Liver (tissue), 9 donors: ENCODE data around the gene KRTAP25-1. TPM values are rescaled to one million over a fixed set of nuclear protein-coding genes. Genes with fewer than 3 reads are reported as not detected.

ENCODE experiments used
- DNase-seq: peaks from one replicate; pipeline ENCODE4 v3.0.0-alpha.2; 2017; ENCODE audit warnings: low spot score
- H3K27ac ChIP-seq, 2 donors: one replicate each; pipeline ENCODE4 v1.7.0; 2013; ENCODE audit warnings: inconsistent platforms in 2 of 2, low read length in 2 of 2, control low read depth in 1 of 2, low read depth in 1 of 2, mild to moderate bottlenecking in 1 of 2
- H3K27me3 ChIP-seq, 4 donors: one replicate each; pipeline versions ENCODE4 v1.6.1 to v1.7.0; 2013; ENCODE audit warnings: low read length in 3 of 4, inconsistent platforms in 1 of 4, mild to moderate bottlenecking in 1 of 4, moderate library complexity in 1 of 4; ENCODE audit not compliant: control insufficient read depth in 4 of 4, insufficient read depth in 4 of 4
- H3K36me3 ChIP-seq, 4 donors: one replicate each; pipeline versions ENCODE4 v1.6.1 to v1.7.0; 2013; ENCODE audit warnings: low read length in 3 of 4, mild to moderate bottlenecking in 3 of 4, low read depth in 1 of 4, moderate library complexity in 1 of 4; ENCODE audit not compliant: control insufficient read depth in 4 of 4, insufficient read depth in 3 of 4
- H3K4me1 ChIP-seq, 4 donors: one replicate each; pipeline versions ENCODE4 v1.6.1 to v1.7.0; 2013; ENCODE audit warnings: low read length in 3 of 4, mild to moderate bottlenecking in 3 of 4, moderate library complexity in 1 of 4; ENCODE audit not compliant: control insufficient read depth in 4 of 4, insufficient read depth in 4 of 4
- H3K4me3 ChIP-seq, 3 donors: one replicate each; pipeline versions ENCODE4 v1.6.1 to v1.7.0; 2013; ENCODE audit warnings: low read length in 3 of 3, control low read depth in 1 of 3, low read depth in 1 of 3, mild to moderate bottlenecking in 1 of 3
- H3K9ac ChIP-seq, 2 donors: one replicate each; pipeline ENCODE4 v1.7.0; 2013; ENCODE audit warnings: low read length in 2 of 2, mild to moderate bottlenecking in 2 of 2, moderate library complexity in 2 of 2, control low read depth in 1 of 2, low read depth in 1 of 2
- H3K9me3 ChIP-seq, 4 donors: one replicate each; pipeline versions ENCODE4 v1.6.1 to v1.7.0; 2013; ENCODE audit warnings: low read length in 3 of 4; ENCODE audit not compliant: control insufficient read depth in 4 of 4
- EGR1 ChIP-seq, 2 donors: IDR thresholded peaks; 2 replicates each; pipeline ENCODE4 v1.6.1; 2016 to 2018; ENCODE audit warnings: antibody characterized with exemption in 2 of 2, low read depth in 2 of 2
- FOXA1 ChIP-seq: IDR thresholded peaks from 2 replicates; pipeline ENCODE4 v1.6.1; 2016; ENCODE audit warnings: antibody characterized with exemption
- FOXA2 ChIP-seq: IDR thresholded peaks from 2 replicates; pipeline ENCODE4 v1.6.1; 2016; ENCODE audit warnings: antibody characterized with exemption
- HNF4G ChIP-seq: IDR thresholded peaks from 2 replicates; pipeline ENCODE4 v1.6.1; 2016; ENCODE audit warnings: antibody characterized with exemption
- JUND ChIP-seq, 2 donors: IDR thresholded peaks; 2 replicates each; pipeline ENCODE4 v1.6.1; 2016; ENCODE audit warnings: antibody characterized with exemption in 2 of 2
- NR2F2 ChIP-seq: IDR thresholded peaks from 2 replicates; pipeline ENCODE4 v1.6.1; 2016; ENCODE audit warnings: antibody characterized with exemption
- RAD21 ChIP-seq, 2 donors: IDR thresholded peaks; 2 replicates each; pipeline ENCODE4 v1.6.1; 2016; ENCODE audit warnings: antibody characterized with exemption in 2 of 2, mild to moderate bottlenecking in 2 of 2
- RXRA ChIP-seq, 2 donors: IDR thresholded peaks; 2 replicates each; pipeline ENCODE4 v1.6.1; 2017 to 2018; ENCODE audit warnings: antibody characterized with exemption in 2 of 2, mild to moderate bottlenecking in 1 of 2
- SP1 ChIP-seq: IDR thresholded peaks from 2 replicates; pipeline ENCODE4 v1.6.1; 2018; ENCODE audit warnings: antibody characterized with exemption, mild to moderate bottlenecking
- TAF1 ChIP-seq: conservative IDR thresholded peaks from 2 replicates; pipeline ENCODE4 v1.6.1; 2016; ENCODE audit warnings: antibody characterized with exemption, mild to moderate bottlenecking
- YY1 ChIP-seq: IDR thresholded peaks from 2 replicates; pipeline ENCODE4 v1.6.1; 2016; ENCODE audit warnings: antibody characterized with exemption, mild to moderate bottlenecking
- WGBS: extraction: QIAGEN DNeasy Blood & Tissue Kit; methylation state at CpG from one replicate; pipeline ENCODE4 v1.1.7; 2013; 5-methylcytosine and 5-hydroxymethylcytosine counted together
- polyA plus RNA-seq, 2 donors: library from polyadenylated mRNA; stranded (reverse) in 1 of 2; unstranded in 1 of 2; fragments of 200-250 nt in 1 of 2; fragments of >200 nt in 1 of 2; fragmentation: Nextera tagmentation in 1 of 2; extraction: Ambion mirVana in 1 of 2; gene quantifications; one replicate each; pipeline versions ENCODE4 v1.2.1 to v1.2.3, GENCODE V29; 2013 to 2015
- total RNA-seq, 2 donors: library from RNA; depleted of rRNA; stranded (reverse); fragments of >200 nt; gene quantifications; one replicate each; pipeline ENCODE4 v1.2.3, GENCODE V29; 2014
- TF ChIP-seq, protein P1 (sequence below): IDR thresholded peaks from 2 replicates; pipeline ENCODE4 v1.6.1; 2016; ENCODE audit warnings: antibody characterized with exemption
- TF ChIP-seq, protein P2 (sequence below): IDR thresholded peaks from 2 replicates; pipeline ENCODE4 v1.6.1; 2016; ENCODE audit warnings: antibody characterized with exemption
- TF ChIP-seq, protein P3 (sequence below): IDR thresholded peaks from 2 replicates; pipeline ENCODE4 v1.6.1; 2016; ENCODE audit warnings: antibody characterized with exemption
- TF ChIP-seq, protein P4 (sequence below): fragments of 150-350 bp; IDR thresholded peaks from 2 replicates; pipeline ENCODE4 v1.5.1; 2017; ENCODE audit warnings: improper control_type of control experiment, low read depth, low read length; ENCODE audit not compliant: missing input control
- TF ChIP-seq, protein P5 (sequence below): IDR thresholded peaks from 2 replicates; pipeline ENCODE4 v1.6.1; 2016; ENCODE audit warnings: antibody characterized with exemption, mild to moderate bottlenecking
- donor health status: healthy.
- donor health status: healthy.
- donor health status: healthy.
- donor health status: healthy.
- donor health status: healthy.

Gene KRTAP25-1
- total and polyA plus RNA-seq, 4 donors, result not detected

DNA sequence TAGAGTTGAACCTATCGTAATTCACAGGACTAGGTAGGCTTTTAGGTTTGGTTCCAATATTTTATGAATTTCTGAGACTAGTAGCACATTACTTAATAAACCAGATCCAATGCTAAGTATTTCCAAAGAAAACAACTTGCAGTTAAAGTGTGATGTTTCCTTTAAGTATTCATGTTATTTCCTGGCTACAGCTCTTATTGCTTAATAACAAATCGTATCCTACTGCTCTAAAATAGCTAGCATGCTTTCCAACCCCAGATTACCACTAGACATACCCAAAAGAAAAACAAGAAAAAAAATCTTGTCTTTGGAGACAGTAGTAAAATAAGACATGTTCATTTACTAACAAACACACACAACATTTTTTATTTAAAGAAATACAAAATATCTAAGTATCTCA is 47.3 kb upstream of the KRTAP25-1 start (continued):
- TF ChIP-seq, protein P1, sequence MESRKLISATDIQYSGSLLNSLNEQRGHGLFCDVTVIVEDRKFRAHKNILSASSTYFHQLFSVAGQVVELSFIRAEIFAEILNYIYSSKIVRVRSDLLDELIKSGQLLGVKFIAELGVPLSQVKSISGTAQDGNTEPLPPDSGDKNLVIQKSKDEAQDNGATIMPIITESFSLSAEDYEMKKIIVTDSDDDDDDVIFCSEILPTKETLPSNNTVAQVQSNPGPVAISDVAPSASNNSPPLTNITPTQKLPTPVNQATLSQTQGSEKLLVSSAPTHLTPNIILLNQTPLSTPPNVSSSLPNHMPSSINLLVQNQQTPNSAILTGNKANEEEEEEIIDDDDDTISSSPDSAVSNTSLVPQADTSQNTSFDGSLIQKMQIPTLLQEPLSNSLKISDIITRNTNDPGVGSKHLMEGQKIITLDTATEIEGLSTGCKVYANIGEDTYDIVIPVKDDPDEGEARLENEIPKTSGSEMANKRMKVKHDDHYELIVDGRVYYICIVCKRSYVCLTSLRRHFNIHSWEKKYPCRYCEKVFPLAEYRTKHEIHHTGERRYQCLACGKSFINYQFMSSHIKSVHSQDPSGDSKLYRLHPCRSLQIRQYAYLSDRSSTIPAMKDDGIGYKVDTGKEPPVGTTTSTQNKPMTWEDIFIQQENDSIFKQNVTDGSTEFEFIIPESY, result no peak
- TF ChIP-seq TAF1 (no peak), NR2F2 (no peak), FOXA2 (no peak), FOXA1 (no peak), RXRA (IDR thresholded peaks at IDR 0.05) (no peak), YY1 (no peak), RAD21 (IDR thresholded peaks at IDR 0.05) (no peak), JUND (IDR thresholded peaks at IDR 0.05) (no peak)
- TF ChIP-seq, protein P2, sequence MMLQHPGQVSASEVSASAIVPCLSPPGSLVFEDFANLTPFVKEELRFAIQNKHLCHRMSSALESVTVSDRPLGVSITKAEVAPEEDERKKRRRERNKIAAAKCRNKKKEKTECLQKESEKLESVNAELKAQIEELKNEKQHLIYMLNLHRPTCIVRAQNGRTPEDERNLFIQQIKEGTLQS, result no peak
- TF ChIP-seq, protein P3, sequence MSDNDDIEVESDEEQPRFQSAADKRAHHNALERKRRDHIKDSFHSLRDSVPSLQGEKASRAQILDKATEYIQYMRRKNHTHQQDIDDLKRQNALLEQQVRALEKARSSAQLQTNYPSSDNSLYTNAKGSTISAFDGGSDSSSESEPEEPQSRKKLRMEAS, result no peak

DNA sequence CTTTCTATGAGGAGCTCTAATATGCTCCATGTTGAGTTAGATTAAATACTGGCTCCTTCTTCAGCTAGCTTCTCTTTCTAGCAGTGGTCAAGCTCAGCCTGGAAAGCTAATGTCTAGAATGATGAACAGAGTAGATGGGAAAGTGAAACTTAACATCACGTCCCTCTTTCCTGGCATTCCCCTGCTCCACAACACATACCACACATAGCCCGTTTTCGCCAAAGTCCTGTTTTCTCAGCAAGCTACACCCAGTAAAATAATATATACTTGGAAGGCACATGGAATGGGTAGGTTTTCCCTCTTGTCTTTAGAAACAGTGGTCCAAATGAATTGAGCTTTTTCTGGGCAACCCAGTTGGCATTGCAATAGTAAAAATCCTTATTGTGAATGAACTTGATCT is 44.4 kb upstream of the KRTAP25-1 start:
- H3K9ac ChIP-seq, result no peak overlapping the region
- 69% methylated on average over 3 of the region's 3 CpGs for WGBS
- TF ChIP-seq JUND (IDR thresholded peaks at IDR 0.05), result no peak
- TF ChIP-seq, protein P3, result no peak
- TF ChIP-seq, protein P1, result no peak
- TF ChIP-seq EGR1 (IDR thresholded peaks at IDR 0.05; ENCODE audit: low read depth in 2 of 2), result no peak
- TF ChIP-seq RXRA (IDR thresholded peaks at IDR 0.05), result no peak
- TF ChIP-seq, protein P4, sequence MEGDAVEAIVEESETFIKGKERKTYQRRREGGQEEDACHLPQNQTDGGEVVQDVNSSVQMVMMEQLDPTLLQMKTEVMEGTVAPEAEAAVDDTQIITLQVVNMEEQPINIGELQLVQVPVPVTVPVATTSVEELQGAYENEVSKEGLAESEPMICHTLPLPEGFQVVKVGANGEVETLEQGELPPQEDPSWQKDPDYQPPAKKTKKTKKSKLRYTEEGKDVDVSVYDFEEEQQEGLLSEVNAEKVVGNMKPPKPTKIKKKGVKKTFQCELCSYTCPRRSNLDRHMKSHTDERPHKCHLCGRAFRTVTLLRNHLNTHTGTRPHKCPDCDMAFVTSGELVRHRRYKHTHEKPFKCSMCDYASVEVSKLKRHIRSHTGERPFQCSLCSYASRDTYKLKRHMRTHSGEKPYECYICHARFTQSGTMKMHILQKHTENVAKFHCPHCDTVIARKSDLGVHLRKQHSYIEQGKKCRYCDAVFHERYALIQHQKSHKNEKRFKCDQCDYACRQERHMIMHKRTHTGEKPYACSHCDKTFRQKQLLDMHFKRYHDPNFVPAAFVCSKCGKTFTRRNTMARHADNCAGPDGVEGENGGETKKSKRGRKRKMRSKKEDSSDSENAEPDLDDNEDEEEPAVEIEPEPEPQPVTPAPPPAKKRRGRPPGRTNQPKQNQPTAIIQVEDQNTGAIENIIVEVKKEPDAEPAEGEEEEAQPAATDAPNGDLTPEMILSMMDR, result no peak
- no peak for TF ChIP-seq SP1
- no peak for TF ChIP-seq HNF4G
- TF ChIP-seq, protein P5, sequence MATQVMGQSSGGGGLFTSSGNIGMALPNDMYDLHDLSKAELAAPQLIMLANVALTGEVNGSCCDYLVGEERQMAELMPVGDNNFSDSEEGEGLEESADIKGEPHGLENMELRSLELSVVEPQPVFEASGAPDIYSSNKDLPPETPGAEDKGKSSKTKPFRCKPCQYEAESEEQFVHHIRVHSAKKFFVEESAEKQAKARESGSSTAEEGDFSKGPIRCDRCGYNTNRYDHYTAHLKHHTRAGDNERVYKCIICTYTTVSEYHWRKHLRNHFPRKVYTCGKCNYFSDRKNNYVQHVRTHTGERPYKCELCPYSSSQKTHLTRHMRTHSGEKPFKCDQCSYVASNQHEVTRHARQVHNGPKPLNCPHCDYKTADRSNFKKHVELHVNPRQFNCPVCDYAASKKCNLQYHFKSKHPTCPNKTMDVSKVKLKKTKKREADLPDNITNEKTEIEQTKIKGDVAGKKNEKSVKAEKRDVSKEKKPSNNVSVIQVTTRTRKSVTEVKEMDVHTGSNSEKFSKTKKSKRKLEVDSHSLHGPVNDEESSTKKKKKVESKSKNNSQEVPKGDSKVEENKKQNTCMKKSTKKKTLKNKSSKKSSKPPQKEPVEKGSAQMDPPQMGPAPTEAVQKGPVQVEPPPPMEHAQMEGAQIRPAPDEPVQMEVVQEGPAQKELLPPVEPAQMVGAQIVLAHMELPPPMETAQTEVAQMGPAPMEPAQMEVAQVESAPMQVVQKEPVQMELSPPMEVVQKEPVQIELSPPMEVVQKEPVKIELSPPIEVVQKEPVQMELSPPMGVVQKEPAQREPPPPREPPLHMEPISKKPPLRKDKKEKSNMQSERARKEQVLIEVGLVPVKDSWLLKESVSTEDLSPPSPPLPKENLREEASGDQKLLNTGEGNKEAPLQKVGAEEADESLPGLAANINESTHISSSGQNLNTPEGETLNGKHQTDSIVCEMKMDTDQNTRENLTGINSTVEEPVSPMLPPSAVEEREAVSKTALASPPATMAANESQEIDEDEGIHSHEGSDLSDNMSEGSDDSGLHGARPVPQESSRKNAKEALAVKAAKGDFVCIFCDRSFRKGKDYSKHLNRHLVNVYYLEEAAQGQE, result no peak
- TF ChIP-seq FOXA1, result no peak
- TF ChIP-seq TAF1, result no peak
- no peak for TF ChIP-seq RAD21 (IDR thresholded peaks at IDR 0.05)
- TF ChIP-seq YY1, result no peak
- H3K27ac ChIP-seq, result no peak overlapping the region
- H3K4me3 ChIP-seq, result no peak overlapping the region
- no peaks in the 10 kb centered on the region for H3K9me3 ChIP-seq
- no peaks in the 10 kb centered on the region for H3K4me1 ChIP-seq
- no peak for DNase-seq
- H3K36me3 ChIP-seq, result no peaks in the 10 kb centered on the region
- peaks cover 0 to 3% (median 0%) of the 10 kb centered on the region in 4 donors for H3K27me3 ChIP-seq
